Sigmoid colon (tissue), 4 donors: Measurements from ENCODE around the gene FZD2.
"Not testable (repeated sequence)": the region's sequence is repeated elsewhere in the genome, so short reads cannot be mapped to it uniquely, and the experiment has no call there.

Experiments
- CTCF ChIP-seq, 4 experiments: fragments of 450-650 bp in 3 of 4; fragments of 200-600 bp in 1 of 4; IDR thresholded peaks; one replicate each; pipeline ENCODE4 v1.5.1; 2016 to 2019; ENCODE audit warnings: antibody characterized with exemption in 4 of 4, mild to moderate bottlenecking in 3 of 4, moderate library complexity in 2 of 4
- POLR2A ChIP-seq, 2 donors: fragments of 450-650 bp; IDR thresholded peaks; one replicate each; pipeline ENCODE4 v1.6.1; 2016; ENCODE audit warnings: antibody characterized with exemption in 2 of 2, mild to moderate bottlenecking in 2 of 2, moderate library complexity in 2 of 2
- POLR2AphosphoS5 ChIP-seq, 4 donors: sonication (generic); formaldehyde crosslinking; IDR thresholded peaks; one replicate each; pipeline ENCODE4 v1.6.1; 2017; ENCODE audit warnings: antibody characterized with exemption in 4 of 4

- TF ChIP-seq CTCF, POLR2A, POLR2AphosphoS5 (IDR thresholded peaks at IDR 0.05): not testable (repeated sequence)
Measured at GRCh38 chr17:44537922-44538321, 19.4 kb upstream of the FZD2 start.
